ENCODE results near the gene RAB8A.
A peak's percentile ranks its signal among the peaks of the same experiment; 100 is the strongest.
"Not testable (repeated sequence)": the region's sequence is repeated elsewhere in the genome, so short reads cannot be mapped to it uniquely, and the experiment has no call there.

The RAB8A gene

DNA sequence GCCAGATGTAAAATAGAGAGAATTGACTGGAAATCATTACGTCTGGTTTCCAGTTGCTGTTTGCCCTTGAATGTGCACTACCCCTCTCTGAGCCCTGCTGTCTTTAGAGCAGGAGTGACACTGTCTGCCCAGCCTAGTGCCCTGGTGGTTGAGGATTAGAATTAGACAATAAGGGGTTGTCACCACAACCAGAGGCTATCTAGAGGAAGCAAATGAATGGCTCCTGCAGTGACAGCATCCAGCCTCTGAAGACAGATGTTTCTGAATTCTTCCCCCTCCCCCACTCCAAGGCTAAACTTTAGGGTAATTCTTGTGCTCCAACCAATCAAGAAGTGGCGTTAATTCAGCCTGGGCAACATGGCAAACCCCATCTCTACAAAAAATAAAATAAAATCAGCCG, 2.0 kb downstream of the RAB8A start:
- DNase-seq: no peak

DNA sequence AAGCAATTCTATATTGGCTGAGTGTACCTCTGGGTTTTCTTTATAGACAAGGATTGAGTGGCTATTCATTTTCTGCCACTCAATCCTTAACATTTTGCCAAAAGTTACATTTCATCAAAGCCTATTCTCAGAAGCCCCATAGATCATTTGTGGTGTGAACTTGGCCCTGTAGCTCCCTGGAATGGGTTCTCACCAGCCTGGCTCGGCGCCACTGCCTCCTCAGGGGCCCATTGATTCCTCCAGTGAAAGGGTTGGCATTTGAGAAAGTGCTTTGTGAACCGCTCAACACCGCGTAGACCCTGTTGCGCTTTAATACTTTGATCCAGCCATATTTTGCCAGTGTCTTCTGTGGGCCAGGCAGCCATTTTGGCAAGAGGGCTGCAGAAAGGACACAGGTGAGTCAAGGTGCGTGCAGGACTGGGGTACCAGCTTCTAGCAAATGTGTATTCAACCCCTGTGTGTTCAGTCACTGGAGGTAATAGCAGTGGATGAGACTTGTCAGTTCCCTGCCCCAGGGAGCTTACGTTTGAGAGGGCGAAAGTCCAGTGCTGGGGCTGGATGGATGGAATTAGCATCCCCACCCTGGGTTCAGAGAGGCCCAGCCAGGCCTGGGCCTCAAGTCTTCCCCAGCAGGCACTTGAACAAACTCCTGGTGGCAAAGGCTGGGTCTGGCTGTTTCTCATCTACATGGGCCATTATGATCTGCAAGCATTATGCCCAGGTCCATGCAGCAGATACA, 3.8 kb downstream of the RAB8A start:
- peak; percentile 23 for DNase-seq

DNA sequence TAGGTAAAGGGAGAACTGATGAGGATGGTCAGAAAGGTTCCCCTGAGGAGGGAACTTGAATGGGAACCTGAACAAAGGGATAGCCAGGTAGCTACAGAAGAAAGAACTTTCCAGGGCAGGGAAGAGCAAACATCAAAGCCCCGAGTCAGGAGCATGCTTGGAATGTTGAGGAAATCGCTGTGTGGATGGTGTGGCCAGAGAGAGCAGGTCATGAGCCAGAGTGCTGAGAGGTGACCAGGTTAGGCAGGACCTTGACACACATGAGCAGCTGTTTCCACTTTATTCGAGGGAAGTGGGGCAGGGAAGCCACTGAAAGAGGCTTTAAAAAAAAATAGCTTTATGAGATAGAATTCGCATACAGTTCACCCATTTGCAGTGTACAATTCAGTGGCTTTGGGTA, 4.4 kb downstream of the RAB8A start:
- no peak for DNase-seq

DNA sequence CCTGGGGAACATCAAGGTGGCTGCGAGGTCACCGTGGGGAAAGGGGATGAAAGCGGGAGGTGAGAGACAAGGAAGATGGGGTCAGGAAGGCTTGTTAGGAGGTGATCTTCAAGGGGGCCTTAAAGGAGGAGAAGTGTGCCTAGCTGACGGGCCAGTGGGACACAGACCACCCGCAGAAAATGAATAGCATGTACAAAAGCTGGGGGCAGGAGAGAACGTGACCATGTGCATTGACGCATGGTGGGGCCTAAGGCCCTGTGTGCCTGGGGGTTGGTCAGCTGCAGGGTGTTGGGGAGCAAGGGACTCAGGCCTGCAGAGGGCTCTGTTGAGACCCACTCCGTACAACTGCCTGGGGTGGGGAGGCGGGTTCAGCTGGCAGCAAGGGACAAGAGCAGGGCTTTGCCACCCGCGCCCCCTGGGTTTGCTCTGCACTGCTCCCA, 5.9 kb downstream of the RAB8A start:
- DNase-seq: no peak

DNA sequence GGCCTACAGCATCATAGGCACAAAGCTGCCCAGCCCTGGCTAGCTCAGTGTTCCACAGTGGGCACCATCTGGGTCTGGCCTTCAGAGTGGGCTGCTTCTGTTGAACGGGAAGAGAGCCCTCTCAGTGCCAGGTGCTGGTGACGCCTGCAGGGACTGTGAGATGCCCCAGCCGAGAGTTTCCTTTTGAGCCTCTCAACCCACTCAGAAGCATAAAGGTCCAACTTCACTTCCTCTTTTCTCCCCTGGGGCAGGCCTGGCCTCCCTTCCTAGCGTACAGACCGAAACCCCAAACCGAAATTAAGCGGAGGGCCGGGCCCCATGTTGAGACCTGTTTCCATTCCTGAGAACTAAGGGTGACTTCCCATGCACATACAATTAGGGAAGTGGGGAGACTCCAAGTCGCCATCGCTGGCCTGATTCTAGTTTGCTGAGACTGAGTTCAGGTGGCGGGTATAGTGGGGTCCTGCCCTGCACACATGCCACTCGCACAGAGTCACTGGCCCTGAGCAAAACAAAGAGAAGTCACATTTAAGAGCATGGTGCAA, 6.9 kb downstream of the RAB8A start:
- DNase-seq: no peak

DNA sequence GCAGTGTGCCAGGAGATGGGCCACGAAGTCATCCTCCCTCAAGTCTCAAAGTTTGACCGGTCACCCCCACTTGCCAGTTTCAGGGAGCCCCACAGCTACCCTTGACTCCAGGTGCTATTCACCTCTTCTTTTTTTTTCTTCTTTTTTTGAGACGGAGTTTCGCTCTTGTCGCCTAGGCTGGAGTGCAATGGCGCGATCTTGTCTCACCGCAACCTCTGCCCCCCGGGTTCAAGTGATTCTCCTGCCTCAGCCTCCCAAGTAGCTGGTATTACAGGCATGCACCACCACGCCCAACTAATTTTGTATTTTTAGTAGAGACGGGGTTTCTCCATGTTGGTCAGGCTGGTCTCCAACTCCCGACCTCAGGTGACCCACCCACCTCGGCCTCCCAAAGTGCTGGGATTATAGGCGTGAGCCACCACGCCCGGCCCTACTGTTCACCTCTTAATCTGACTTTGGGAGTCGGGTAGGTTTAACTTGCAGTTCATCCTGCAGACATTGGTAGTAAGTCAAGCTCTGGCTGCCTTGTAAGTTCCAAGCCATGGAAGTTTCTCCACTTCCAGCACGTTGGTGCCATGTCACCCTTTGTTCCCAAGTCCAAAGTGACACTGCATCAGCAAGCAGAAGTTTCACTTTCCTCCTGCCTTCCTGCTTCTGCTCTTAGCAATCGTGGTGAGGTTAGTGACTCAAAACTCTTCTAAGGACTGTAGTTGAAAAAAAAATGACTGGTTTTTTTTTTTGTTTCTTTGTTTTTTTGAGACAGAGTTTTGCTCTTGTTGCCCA, 7.6 kb downstream of the RAB8A start:
- DNase-seq: not testable (repeated sequence)

DNA sequence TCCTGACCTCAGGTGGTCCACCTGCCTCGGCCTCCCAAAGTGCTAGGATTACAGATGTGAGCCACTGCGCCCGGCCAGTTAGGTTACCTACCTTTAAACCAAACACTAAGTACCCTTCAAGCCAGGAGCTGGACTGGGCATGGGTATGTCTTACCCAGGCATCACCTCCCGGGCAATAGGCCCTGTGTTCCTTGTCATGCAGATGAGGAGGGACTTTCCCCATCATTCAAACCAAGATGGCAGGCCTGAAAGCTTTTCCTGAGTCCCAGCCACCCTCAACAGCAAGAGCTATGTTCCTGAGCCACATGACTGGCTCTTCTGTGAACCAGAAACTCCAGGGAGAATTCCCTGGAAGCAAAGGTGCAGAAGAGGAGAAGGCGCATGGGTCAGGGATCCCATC, 9.5 kb downstream of the RAB8A start:
- DNase-seq: no peak

DNA sequence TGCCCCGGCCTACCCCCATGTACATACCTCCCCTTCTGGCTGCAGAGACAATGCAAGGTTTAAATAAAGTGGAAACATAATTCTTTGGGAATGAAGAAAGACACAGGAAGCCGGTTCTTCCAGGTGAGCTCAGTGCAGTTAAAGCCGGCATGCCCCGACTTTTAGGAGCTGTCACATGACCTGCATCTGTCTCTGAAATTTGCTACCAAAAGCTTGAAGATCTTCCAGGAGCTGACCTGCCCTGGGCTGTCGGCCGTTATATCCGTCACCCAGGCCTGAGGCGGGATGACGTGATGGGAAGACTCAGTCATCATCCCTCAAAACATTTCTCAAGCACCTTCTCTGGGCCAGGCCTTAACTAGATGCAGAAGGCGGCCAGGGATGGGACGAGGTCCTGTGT, 10.3 kb downstream of the RAB8A start:
- DNase-seq: no peak

DNA sequence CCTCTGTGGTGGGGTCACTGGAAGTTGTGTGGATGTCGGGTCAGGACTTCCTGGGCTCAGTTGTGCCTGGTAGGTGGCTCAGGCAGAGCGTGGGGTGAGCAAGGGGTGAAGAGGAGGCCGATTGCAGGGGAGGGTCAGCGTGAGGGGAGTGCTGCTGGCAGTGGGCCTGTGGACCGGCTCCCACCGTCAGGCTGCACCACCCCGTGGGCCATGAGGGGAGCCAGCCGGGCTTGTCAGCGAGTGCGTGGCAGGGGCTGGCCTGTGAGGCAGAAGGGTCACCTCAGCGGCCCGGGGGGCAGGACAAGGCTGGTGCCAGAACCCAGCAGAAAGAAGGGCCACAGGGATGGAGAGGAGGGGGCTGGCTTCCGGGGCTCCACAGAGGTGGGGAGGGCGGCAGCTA, 13.3 kb downstream of the RAB8A start:
- DNase-seq: no peak

DNA sequence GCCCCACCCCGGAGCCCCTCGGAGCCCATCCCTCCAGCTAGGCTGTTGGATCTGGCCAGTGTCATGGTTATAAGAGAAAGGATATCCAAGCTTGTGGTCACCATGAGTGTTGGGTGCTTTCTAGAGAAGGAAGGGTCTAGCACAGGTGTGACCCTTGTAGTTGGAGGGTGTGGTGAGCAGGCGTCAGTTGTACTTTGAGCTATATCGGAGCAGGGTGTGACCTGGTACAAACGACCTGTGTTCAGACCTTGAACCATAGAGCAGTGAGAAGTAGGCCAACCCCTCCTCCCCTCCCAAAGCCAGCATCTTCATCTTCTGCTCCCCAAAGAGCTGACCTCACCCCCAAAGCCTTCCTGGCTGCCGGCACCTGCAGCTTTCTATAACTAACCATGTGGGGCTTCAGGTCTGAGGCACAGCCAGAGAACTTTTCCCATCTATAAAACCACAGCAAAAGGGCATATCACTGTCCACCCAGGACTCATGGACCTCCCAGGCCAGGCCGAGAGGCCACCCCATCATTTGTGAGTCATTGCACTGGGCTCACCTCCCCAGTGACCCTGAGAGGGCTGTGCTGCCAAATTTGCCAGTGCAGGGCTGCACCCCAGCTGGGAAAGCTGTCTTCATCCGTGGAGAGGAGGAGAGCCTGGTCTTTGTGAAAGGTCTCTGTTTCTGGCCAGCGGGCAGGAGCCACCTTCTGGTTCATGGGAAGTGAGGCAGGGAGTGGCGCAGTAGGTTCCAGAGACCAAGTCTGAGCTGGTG, 14.2 kb downstream of the RAB8A start:
- DNase-seq: no peak

DNA sequence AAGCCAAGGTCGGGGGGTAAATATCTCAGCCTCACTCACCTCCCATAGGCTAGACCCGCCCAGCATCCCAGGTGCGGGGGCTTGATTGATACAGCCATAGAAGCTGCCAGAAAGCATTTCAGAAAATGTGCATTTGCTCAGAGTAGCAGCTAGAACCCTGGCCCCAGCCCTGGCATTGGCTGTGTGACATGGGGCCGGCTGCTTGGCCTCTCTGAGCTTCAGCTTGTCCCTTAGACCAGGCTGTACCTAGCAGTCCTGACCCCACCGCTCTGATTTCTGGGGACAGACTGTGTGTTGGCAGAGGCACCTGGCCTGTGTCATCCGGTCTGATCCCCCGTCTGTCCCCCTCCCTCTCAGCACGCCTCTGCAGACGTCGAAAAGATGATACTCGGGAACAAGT, 15.4 kb downstream of the RAB8A start:
- no peak for DNase-seq

DNA sequence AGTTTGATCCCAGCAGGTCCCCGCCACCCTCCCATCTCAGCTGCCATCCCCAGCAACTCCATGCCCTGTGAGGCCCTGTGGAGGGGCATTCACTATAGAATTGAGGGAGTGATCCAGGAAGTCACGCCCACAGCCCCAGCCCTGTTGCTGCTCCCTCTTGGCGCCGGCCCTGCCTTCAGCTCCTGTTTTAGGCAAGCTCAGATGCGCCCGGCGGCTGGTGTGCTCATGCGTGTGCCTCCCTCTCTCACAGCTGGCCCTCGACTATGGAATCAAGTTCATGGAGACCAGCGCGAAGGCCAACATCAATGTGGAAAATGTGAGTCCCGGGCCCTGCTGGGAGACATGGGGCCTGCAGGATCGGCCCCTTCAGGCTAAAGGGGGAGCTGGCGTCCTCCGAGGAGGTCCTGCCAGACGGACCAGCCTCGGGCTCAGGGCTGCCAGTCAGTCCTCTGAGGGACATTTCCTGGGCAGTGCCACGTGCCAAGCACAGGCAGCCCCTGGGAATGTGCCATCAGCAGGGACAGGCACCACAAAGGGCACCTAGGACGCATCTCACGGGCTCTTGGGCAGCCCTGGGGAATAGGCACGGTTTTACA, 16.2 kb downstream of the RAB8A start:
- no peak for DNase-seq

DNA sequence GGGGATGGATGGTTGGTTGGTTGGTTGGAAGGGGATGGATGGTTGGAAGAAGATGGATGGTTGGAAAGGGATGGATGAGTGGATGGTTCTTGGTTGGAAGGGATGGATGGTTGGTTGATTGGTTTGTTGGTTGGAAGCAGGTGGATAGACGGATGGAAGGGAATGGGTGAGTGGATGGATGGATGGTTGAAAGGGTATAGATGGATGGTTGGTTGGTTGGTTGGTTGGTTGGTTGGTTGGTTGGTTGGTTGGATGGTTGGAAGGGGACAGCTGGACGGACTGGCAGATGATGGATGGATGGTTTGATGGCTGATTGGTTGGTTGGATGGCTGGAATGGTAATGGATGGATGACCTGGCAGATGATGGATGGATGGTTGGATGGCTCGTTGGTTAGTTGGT, 20.0 kb downstream of the RAB8A start:
- no peak for DNase-seq

DNA sequence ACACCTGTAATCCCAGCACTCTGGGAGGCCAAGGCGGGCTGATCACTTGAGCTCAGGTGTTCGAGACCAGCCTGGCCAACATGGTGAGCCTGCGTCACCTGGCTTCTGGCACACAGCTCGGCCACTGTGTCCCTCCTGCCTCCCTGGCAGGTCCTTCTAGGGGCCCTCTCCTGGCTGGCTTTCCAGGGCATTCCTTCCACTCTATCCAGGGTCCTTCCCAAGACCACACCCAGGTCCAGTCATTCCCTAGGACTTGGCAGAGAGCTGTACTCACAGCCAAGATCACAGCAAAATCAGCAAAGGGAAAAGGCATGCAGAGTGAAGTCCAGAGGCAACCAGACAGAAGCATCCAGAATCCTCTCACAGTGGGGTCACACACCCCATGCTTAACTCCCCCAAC, 22.1 kb downstream of the RAB8A start:
- DNase-seq: no peak

DNA sequence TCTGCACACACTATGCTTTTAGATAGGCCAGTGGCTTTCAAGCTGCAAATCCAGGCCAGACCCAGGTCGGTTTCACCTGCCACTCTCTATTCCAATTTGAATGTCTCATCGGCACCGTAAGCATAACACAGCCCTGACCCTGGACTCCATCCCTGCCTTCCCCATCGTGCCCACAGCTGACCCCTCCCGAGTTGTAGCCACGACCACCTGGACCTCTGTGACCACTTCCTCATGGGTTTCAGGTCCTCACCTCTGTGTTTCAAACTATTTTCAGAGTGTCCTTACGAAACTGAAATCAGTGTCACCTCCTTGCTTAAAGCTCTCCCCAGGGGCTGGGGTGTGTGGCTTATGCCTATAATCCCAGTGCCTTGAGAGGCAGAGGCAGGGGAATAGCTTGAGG, 22.8 kb downstream of the RAB8A start:
- DNase-seq: no peak

DNA sequence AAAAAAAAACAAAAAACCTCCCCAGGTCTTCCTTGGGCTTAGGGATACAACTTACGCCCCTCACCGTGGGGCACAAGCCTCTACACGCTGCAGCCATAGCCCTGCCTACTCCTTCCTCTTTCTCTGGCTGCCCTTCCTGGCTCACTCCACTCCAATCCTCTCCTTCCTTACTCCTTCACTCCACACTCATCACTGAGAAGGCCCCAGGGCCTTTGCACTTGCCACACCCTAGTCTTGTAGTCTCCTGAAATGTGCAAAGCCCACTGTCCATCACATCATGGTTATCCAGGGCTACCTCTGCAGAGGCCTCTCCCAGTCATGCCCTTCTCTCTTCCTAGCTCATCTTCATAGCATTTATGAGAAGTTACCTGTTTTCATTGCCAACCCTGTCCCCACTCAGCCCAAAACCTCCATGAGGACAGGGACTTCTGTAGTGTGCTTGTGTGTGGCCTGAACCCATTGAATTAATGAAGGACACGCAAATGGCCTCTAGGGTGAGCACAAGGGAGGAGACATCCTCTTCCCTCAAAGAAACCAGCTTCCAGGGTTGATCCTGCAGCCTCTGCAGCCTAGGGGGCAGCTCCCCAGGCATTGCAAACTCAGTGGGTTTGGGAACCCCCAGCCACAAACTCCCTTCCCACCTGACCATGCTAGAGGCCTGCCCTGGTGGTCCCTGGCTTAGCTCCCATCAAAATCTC, 23.9 kb downstream of the RAB8A start:
- no peak for DNase-seq

DNA sequence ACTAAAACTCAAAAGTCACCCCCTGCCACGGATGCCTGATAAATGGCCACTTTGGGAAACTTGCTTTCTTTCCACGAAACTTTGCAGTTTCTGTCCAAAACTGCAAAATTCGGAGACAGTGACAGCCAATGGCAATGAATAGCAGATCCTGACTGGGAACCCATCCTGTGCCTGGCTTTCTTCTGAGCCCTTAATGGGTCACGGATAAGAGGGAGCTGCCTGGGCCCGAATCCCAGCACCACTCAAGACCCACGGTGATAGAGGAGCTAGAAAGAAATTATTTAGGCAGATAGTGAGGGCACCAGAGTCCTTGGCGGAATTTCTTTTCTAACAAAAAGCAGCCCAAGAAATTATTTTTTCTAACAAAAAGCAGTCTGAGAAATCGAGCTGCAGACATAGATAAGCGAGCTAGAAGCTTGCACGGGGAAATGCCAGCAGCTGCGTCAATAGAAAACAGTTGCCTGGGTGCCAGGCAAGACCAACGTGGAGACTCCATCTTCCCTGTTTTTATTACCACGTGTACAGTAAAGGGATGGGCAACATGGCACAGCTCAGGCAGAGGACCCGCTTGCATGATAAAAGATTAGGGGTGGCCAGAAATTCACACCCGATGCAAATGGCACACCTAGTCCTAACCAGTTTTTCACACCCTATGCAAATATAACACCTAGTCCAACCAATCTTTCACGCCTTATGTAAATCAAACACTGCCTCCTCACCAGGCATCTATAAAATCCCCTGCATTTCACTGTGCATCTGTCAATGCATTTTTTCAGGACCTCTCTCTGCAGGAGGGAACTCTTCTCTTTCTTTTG, 24.7 kb downstream of the RAB8A start:
- no peak for DNase-seq

DNA sequence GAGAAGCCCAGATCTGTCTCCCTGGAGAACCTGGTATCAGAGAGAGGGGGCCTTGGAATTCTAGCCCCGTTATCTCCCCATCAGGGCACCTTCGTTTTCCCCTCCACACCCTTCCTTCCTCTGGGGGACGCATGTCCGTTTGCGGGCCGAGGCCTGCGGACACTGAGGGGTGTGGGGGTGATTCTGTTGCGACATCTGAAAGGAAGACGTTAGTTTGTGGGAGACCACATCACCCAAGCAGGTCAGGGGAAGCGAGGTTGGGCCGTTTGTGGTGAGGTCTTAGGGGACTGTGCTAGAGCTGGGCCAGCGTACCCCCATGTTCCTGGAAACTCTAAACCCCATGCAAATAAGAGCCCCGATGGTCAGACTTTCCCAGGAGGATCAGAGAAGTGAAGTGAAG, 28.1 kb downstream of the RAB8A start:
- DNase-seq: no peak

DNA sequence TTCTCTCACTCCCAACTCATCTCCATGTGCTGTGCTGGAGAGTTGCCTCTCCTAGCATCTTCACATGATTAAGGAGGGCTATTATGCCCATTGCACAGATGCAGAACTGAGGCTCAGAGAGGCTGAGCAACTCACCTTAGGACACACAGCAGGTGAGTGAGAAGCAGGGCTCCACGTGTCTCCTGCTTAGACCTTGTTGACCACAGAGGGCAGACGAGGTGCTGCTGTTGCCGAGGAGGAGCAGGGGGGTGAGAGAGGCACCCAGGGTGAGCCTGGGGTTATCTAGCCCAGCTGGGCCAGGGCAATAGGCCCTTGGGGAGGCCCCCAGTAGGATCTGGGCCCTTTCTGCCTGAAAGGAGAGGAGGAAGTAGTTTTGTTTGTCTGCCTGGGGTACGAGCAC, 29.4 kb downstream of the RAB8A start:
- no peak for DNase-seq

DNA sequence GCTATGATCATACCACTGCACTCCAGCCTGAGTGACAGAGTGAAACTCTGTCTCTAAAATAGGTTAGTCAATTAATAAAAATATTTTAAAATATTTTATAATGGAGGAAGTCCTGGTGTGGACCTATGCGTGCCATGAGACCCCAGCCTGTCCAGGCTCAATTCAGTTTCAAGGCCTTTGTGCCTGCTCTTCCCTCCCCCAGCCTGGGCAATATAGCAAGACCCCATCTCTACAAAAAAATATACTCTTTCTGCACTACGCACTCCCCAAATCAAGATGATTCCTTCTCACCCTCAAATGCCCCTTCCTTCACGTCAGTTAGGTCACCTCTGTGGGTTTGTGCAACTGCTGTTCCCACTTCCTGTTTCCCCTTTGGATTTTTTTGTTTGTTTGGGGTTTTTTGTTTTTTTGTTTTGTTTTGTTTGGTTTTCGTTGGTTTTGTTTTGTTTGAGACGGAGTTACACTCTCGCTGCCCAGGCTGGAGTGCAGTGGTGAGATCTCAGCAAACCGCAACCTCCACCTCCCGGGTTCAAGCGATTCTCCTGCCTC, 30.4 kb downstream of the RAB8A start:
- no peak for DNase-seq

Measured in NCI-H2029 treated with DMSO at 0.1 percent for 48 hours (cell line).